D721Med (cell line): ENCODE results near the gene POLA2.

Experiments
- DNase-seq: peaks from one replicate; pipeline ENCODE4 v3.0.0; 2011; ENCODE audit warnings: low spot score; ENCODE audit not compliant: insufficient read length
- FAIRE-seq: peaks from 2 replicates; lab custom pipeline; 2011; peaks lifted over from hg19 to GRCh38; lab: Jason Lieb, UNC
- CTCF ChIP-seq: IDR thresholded peaks from 2 replicates; pipeline ENCODE4 v1.5.1; 2012; ENCODE audit warnings: mild to moderate bottlenecking, control low read depth; ENCODE audit not compliant: insufficient read depth; ENCODE audit errors: missing control alignments

Gene POLA2

GRCh38 chr11:65314501-65315203 is 52.9 kb downstream of the POLA2 start, which contains the start of gene CDC42EP2:
Gene CDC42EP2, plus strand, starts transcription at chr11:65314866. Its CDS starts 6,033 bp downstream, at chr11:65320899.
- no peak for FAIRE-seq
- TF ChIP-seq CTCF: no peak
- peak; percentile 74 for DNase-seq

- no peak for FAIRE-seq
- peak; percentile 70 for DNase-seq
Measured at GRCh38 chr11:65315204-65315865, 53.6 kb downstream of the POLA2 start.

GRCh38 chr11:65315866-65316226 is 54.1 kb downstream of the POLA2 start:
- FAIRE-seq: no peak
- no peak for DNase-seq
- no peak for TF ChIP-seq CTCF

More at GRCh38 chr11:65315204-65315865, 53.6 kb downstream of the POLA2 start:
- TF ChIP-seq CTCF: peak; percentile 76

- DNase-seq (no peak), FAIRE-seq (no peak)
- TF ChIP-seq CTCF: no peak
Measured at GRCh38 chr11:65316227-65317024, 54.7 kb downstream of the POLA2 start.

GRCh38 chr11:65317025-65317786 is 55.4 kb downstream of the POLA2 start:
- FAIRE-seq (no peak), DNase-seq (no peak)
- TF ChIP-seq CTCF: no peak

GRCh38 chr11:65320386-65321075 is 58.8 kb downstream of the POLA2 start:
- DNase-seq: no peak
- no peak for FAIRE-seq
- TF ChIP-seq CTCF: no peak
